OCI-LY1 (cell line): ENCODE data around the gene TSBP1.

Experiments
- H2AFZ ChIP-seq: fragments of 200-600 bp; sonication (generic), shearing (Covaris generic); 2 replicates; pipeline ENCODE4 v1.6.0; 2014; ENCODE audit warnings: antibody characterized with exemption, mild to moderate bottlenecking, low read length
- H3F3A ChIP-seq: fragments of 200-600 bp; sonication (generic), shearing (Covaris generic); 2 replicates; pipeline ENCODE4 v1.6.0; 2014; ENCODE audit warnings: mild to moderate bottlenecking, antibody characterized with exemption, low read length, moderate library complexity; ENCODE audit not compliant: insufficient read depth
- H3K27ac ChIP-seq: fragments of 200-600 bp; sonication (generic); 2 replicates; pipeline ENCODE4 v1.5.1; 2014; ENCODE audit warnings: low read length, mixed run types, mild to moderate bottlenecking, low read depth; ENCODE audit not compliant: poor library complexity, severe bottlenecking
- H3K27me3 ChIP-seq: fragments of 200-600 bp; sonication (generic); 2 replicates; pipeline ENCODE4 v1.6.0; 2014; ENCODE audit warnings: antibody characterized with exemption, mild to moderate bottlenecking, low read length, moderate library complexity; ENCODE audit not compliant: insufficient read depth
- H3K36me3 ChIP-seq: fragments of 200-600 bp; sonication (generic); 2 replicates; pipeline ENCODE4 v1.6.1; 2014; ENCODE audit warnings: mild to moderate bottlenecking, antibody characterized with exemption, low read length, moderate library complexity, mixed read lengths; ENCODE audit not compliant: insufficient read depth
- H3K4me1 ChIP-seq: fragments of 200-600 bp; sonication (generic); 2 replicates; pipeline ENCODE4 v1.5.1; 2014; ENCODE audit warnings: mild to moderate bottlenecking, low read length, moderate library complexity; ENCODE audit not compliant: insufficient read depth, severe bottlenecking
- H3K4me2 ChIP-seq: fragments of 200-600 bp; sonication (generic), shearing (Covaris generic); 2 replicates; pipeline ENCODE4 v1.6.1; 2014; ENCODE audit warnings: low read length
- H3K4me3 ChIP-seq: fragments of 200-600 bp; sonication (generic); 2 replicates; pipeline ENCODE4 v1.5.1; 2014; ENCODE audit warnings: low read length, low read depth, mild to moderate bottlenecking, mixed read lengths; ENCODE audit not compliant: poor library complexity, severe bottlenecking
- H3K79me2 ChIP-seq: fragments of 200-600 bp; shearing (Covaris generic); 2 replicates; pipeline ENCODE4 v1.6.1; 2016; ENCODE audit warnings: mixed run types, low read length, mixed read lengths; ENCODE audit not compliant: insufficient read depth
- H3K9ac ChIP-seq: fragments of 200-600 bp; sonication (generic), shearing (Covaris generic); 2 replicates; pipeline ENCODE4 v1.6.1; 2014; ENCODE audit warnings: mild to moderate bottlenecking, low read length, mixed read lengths
- H3K9me2 ChIP-seq: fragments of 200-600 bp; sonication (generic), shearing (Covaris generic); 2 replicates; pipeline ENCODE4 v1.6.1; 2014; ENCODE audit warnings: low read depth, mild to moderate bottlenecking, low read length, mixed read lengths
- H3K9me3 ChIP-seq: fragments of 200-600 bp; shearing (Covaris generic); 2 replicates; pipeline ENCODE4 v1.6.1; 2014; ENCODE audit warnings: low read length, mixed read lengths
- H4K20me1 ChIP-seq: fragments of 200-600 bp; sonication (generic), shearing (Covaris generic); 2 replicates; pipeline ENCODE4 v1.6.0; 2016; ENCODE audit warnings: mild to moderate bottlenecking, low read length; ENCODE audit not compliant: insufficient read depth
- CTCF ChIP-seq: fragments of 200-600 bp; sonication (generic), shearing (Covaris generic); IDR thresholded peaks from 2 replicates; pipeline ENCODE4 v1.5.1; 2017; ENCODE audit warnings: mild to moderate bottlenecking, antibody characterized with exemption, low read length, moderate library complexity, mixed read lengths
- EZH2 ChIP-seq: fragments of 200-600 bp; sonication (generic), shearing (Covaris generic); IDR thresholded peaks from 2 replicates; pipeline ENCODE4 v1.8.0; 2017; ENCODE audit warnings: borderline replicate concordance, mixed run types, mild to moderate bottlenecking, antibody characterized with exemption, low read length, moderate library complexity, mixed read lengths

Gene TSBP1

GRCh38 chr6:32406857-32407256 lies 35.2 kb upstream of the TSBP1 start, which contains the start of gene BTNL2:
TSS of gene BTNL2 (minus strand) at chr6:32407181. CDS start at chr6:32407123, 58 bp downstream.
- TF ChIP-seq EZH2 (no peak), CTCF (no peak)
- Histone ChIP-seq H3K36me3 (no peaks in the 10 kb centered on the region), H3K4me1 (no peaks in the 10 kb centered on the region), H2AFZ (no peak within 1 kb of the TSS), H3K27me3 (peaks cover 4% of the 10 kb centered on the region; the same call in 1 of the 2 replicates), H3K79me2 (no peaks in the 10 kb centered on the region), H3F3A (no peaks in the 10 kb centered on the region), H3K9me2 (no peaks in the 10 kb centered on the region), H4K20me1 (no peaks in the 10 kb centered on the region), H3K4me2 (no peak within 1 kb of the TSS), H3K9me3 (no peaks in the 10 kb centered on the region), H3K27ac (no peak within 1 kb of the TSS), H3K4me3 (no peak within 1 kb of the TSS), H3K9ac (no peak within 1 kb of the TSS)

- no peak overlapping the region for H3K9ac ChIP-seq
- H4K20me1 ChIP-seq, result no peaks in the 10 kb centered on the region
- H3K4me3 ChIP-seq, result no peak overlapping the region
- no peak overlapping the region for H3K4me2 ChIP-seq
- H3K4me1 ChIP-seq, result no peaks in the 10 kb centered on the region
- TF ChIP-seq EZH2, result no peak
- TF ChIP-seq CTCF, result no peak
- H2AFZ ChIP-seq, result no peak overlapping the region
- H3K9me3 ChIP-seq, result no peaks in the 10 kb centered on the region
- H3K9me2 ChIP-seq, result no peaks in the 10 kb centered on the region
- no peaks in the 10 kb centered on the region for H3K79me2 ChIP-seq
- H3K27me3 ChIP-seq, result peaks cover 4% of the 10 kb centered on the region; the same call in 1 of the 2 replicates
- H3F3A ChIP-seq, result no peaks in the 10 kb centered on the region
- H3K36me3 ChIP-seq, result no peaks in the 10 kb centered on the region
- H3K27ac ChIP-seq, result no peak overlapping the region
These were observed 34.5 kb upstream of the TSBP1 start for GRCh38 chr6:32406197-32406596.

- no peak overlapping the region for H3K9ac ChIP-seq
- H3K79me2 ChIP-seq, result no peaks in the 10 kb centered on the region
- no peak overlapping the region for H3K27ac ChIP-seq
- no peaks in the 10 kb centered on the region for H3K36me3 ChIP-seq
- H4K20me1 ChIP-seq, result no peaks in the 10 kb centered on the region
- H3K9me2 ChIP-seq, result no peaks in the 10 kb centered on the region
- no peak overlapping the region for H2AFZ ChIP-seq
- no peak overlapping the region for H3K4me3 ChIP-seq
- TF ChIP-seq EZH2 (no peak), CTCF (no peak)
- peaks cover 4% of the 10 kb centered on the region; the same call in 1 of the 2 replicates for H3K27me3 ChIP-seq
- H3F3A ChIP-seq, result no peaks in the 10 kb centered on the region
- no peaks in the 10 kb centered on the region for H3K4me1 ChIP-seq
- no peaks in the 10 kb centered on the region for H3K9me3 ChIP-seq
- H3K4me2 ChIP-seq, result no peak overlapping the region
These were observed 34.0 kb upstream of the TSBP1 start for GRCh38 chr6:32405656-32406055.
